PC-9 (cell line): ENCODE measurements around the gene UNC13B. TPM values are rescaled to one million over a fixed set of nuclear protein-coding genes. Genes with fewer than 3 reads are reported as not detected.
A peak's percentile ranks its signal among the peaks of the same experiment; 100 is the strongest.

Experiments
- BruUV-seq: library from RNA; stranded (reverse); fragments of 400-500 nt; replicated peaks from 2 replicates; lab custom pipeline; 2021; lab: Mats Ljungman, UMichigan
- CTCF ChIA-PET: fragments of 300-600 bp; sonication (Branson Sonifier 250); formaldehyde crosslinking; loops from one replicate; lab custom pipeline; 2022; ENCODE audit warnings: antibody characterized with exemption; lab: Charles Lee
- POLR2A ChIA-PET: fragments of 300-600 bp; sonication (Branson Sonifier 250); formaldehyde crosslinking; loops from one replicate; lab custom pipeline; 2022; ENCODE audit warnings: antibody characterized with exemption; ENCODE audit not compliant: unreplicated experiment; lab: Charles Lee
- DNase-seq, 2 experiments: peaks; one replicate each; pipeline versions ENCODE4 v3.0.0 to v3.0.0-alpha.2; 2015 to 2022; ENCODE audit warnings: mixed read lengths in 1 of 2
- H2AFZ ChIP-seq: fragments of 200-600 bp; sonication (generic); 2 replicates; pipeline ENCODE4 v1.8.1; 2017; ENCODE audit warnings: antibody characterized with exemption
- H3F3A ChIP-seq: fragments of 200-600 bp; sonication (generic); 2 replicates; pipeline ENCODE4 v1.8.1; 2017; ENCODE audit warnings: antibody characterized with exemption, mild to moderate bottlenecking, low read depth; ENCODE audit not compliant: insufficient read depth
- H3K27ac ChIP-seq: fragments of 200-600 bp; sonication (generic); 2 replicates; pipeline ENCODE4 v1.6.1; 2016; ENCODE audit warnings: mixed run types
- H3K27me3 ChIP-seq: fragments of 200-600 bp; sonication (generic); 2 replicates; pipeline ENCODE4 v1.6.1; 2016; ENCODE audit warnings: low read depth, mixed run types; ENCODE audit not compliant: insufficient read depth
- H3K36me3 ChIP-seq: fragments of 200-600 bp; sonication (generic); 2 replicates; pipeline ENCODE4 v1.6.1; 2016; ENCODE audit warnings: low read depth, mixed run types
- H3K4me1 ChIP-seq: fragments of 200-600 bp; sonication (generic); replicated peaks from 2 replicates; pipeline ENCODE4 v1.6.1; 2016; ENCODE audit warnings: mixed run types; ENCODE audit not compliant: insufficient read depth
- H3K4me2 ChIP-seq: fragments of 200-600 bp; sonication (generic); 2 replicates; pipeline ENCODE4 v1.6.1; 2017; ENCODE audit warnings: mixed run types
- H3K4me3 ChIP-seq: fragments of 200-600 bp; sonication (generic); 2 replicates; pipeline ENCODE4 v1.6.1; 2016; ENCODE audit warnings: mixed run types
- H3K79me2 ChIP-seq: fragments of 200-600 bp; sonication (generic); 2 replicates; pipeline ENCODE4 v1.6.1; 2017; ENCODE audit warnings: low read depth, mixed run types
- H3K9me2 ChIP-seq: fragments of 200-600 bp; sonication (generic); 2 replicates; pipeline ENCODE4 v1.8.1; 2017; ENCODE audit warnings: mild to moderate bottlenecking; ENCODE audit not compliant: insufficient read depth
- H3K9me3 ChIP-seq: fragments of 200-600 bp; sonication (generic); 2 replicates; pipeline ENCODE4 v1.8.1; 2016; ENCODE audit warnings: low read depth; ENCODE audit not compliant: insufficient read depth
- H4K20me1 ChIP-seq: fragments of 200-600 bp; sonication (generic); 2 replicates; pipeline ENCODE4 v1.8.1; 2017; ENCODE audit not compliant: insufficient read depth
- CTCF ChIP-seq: fragments of 200-600 bp; sonication (generic); conservative IDR thresholded peaks from 2 replicates; pipeline ENCODE4 v1.6.1; 2017; ENCODE audit warnings: mixed run types, antibody characterized with exemption, mild to moderate bottlenecking, moderate library complexity
- EZH2 ChIP-seq: fragments of 200-600 bp; sonication (generic); IDR thresholded peaks from 2 replicates; pipeline ENCODE4 v1.8.0; 2017; ENCODE audit warnings: antibody characterized with exemption, low read depth
- intact Hi-C: fragments of 100-400 bp; cut with micrococcal nuclease; formaldehyde crosslinking; loops from one replicate; pipeline ENCODE4 v1.10.0; 2022; ENCODE audit not compliant: unreplicated experiment
- total RNA-seq: library from RNA; stranded (reverse); gene quantifications from 2 replicates; pipeline ENCODE4 v1.2.3, GENCODE V29; 2021

UNC13B gene
- total RNA-seq, 1 experiment from 2014 or later: not detected

- CTCF ChIA-PET: no interaction called here
- TF ChIP-seq EZH2 (no peak), CTCF (no peak)
- intact Hi-C loops: no loop called here
Measured at GRCh38 chr9:35158501-35159280, 3.1 kb upstream of the UNC13B start.

DNA sequence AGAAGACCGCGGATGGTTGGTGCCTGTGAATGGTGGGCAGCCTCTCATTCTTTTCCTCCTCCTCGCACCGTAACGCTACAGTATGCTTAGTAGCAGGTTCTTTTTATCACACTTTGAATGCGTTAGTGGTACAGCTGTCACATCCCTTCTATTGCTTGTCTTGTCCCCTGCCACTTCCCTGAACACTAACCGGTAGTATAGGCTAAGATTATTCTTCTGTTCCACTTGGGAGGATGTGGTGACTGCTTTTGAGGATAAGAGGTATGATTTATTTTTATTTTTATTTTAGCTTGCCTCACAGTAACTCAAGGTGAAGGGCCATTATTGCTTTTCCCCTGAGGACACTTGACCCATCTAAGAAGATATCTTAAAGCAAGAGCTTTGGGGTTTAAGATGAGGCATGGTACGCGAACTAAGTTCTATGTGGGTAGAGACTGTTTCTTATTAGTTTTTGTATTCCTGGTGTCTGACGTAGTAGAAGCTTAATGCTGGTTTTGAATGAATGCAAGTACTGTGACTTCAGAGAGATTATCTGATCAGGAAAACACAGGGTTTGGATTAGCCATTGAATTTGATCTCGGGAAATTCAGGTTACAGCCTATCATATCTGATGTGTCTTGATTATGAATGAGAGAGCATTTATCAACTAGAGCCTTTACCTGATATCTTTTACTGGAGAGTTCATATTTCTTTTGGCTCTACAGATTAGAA lies 951 bp downstream of the UNC13B start:
- ChIA-PET POLR2A (no interaction called here), CTCF (no interaction called here)
- H3K79me2 ChIP-seq: no peaks in the 10 kb centered on the region
- no peaks in the 10 kb centered on the region for H3K36me3 ChIP-seq
- TF ChIP-seq EZH2 (no peak), CTCF (no peak)
- no peak for DNase-seq
- H3K4me3 ChIP-seq: peak overlapping the region; percentile 51; the same call in 1 of the 2 replicates
- H4K20me1 ChIP-seq: no peaks in the 10 kb centered on the region
- H3K4me2 ChIP-seq: peak overlapping the region; percentile 64
- no peaks in the 10 kb centered on the region for H3K4me1 ChIP-seq
- no peaks in the 10 kb centered on the region for H3F3A ChIP-seq
- no peak overlapping the region for H3K27ac ChIP-seq
- no peaks in the 10 kb centered on the region for H3K9me3 ChIP-seq
- H2AFZ ChIP-seq: peak overlapping the region; percentile 72
- no TSS peak for BruUV-seq
- intact Hi-C loops: no loop called here
- H3K9me2 ChIP-seq: no peaks in the 10 kb centered on the region
- no peaks in the 10 kb centered on the region for H3K27me3 ChIP-seq

More at GRCh38 chr9:35158501-35159280, 3.1 kb upstream of the UNC13B start:
- Histone ChIP-seq H3K4me1 (no peaks in the 10 kb centered on the region), H3F3A (no peaks in the 10 kb centered on the region), H3K27me3 (peaks cover 8% of the 10 kb centered on the region), H4K20me1 (no peaks in the 10 kb centered on the region), H3K9me2 (no peaks in the 10 kb centered on the region), H3K4me3 (no peak overlapping the region), H2AFZ (no peak overlapping the region), H3K27ac (no peak overlapping the region), H3K9me3 (no peaks in the 10 kb centered on the region; the same call in 1 of the 2 replicates), H3K4me2 (no peak overlapping the region), H3K79me2 (no peaks in the 10 kb centered on the region), H3K36me3 (no peaks in the 10 kb centered on the region)
- POLR2A ChIA-PET: no interaction called here
- no peak for DNase-seq
- no TSS peak for BruUV-seq

DNA sequence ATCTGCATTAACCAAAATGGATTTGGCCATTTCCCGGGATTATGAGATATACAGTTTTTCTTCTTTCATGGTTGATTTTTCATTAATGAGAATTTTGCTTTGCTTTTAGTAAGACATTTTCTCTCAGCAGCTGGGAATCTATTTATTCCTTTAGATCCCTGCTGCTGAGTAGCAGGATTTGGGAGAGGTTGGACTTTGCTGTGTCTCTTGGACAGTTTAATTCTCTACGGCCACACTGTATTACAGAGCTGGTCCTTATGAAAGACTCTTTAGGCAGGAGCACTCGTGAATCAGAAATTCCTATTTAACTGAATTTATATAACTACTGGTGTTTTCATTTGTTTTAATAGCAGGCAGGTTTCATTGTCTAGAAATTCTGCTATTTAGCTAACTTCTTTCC lies 1.6 kb downstream of the UNC13B start:
- Histone ChIP-seq H3K27ac (no peak overlapping the region), H3K36me3 (no peaks in the 10 kb centered on the region), H3K9me2 (no peaks in the 10 kb centered on the region), H3K4me2 (no peak overlapping the region), H3F3A (no peaks in the 10 kb centered on the region), H3K4me1 (no peaks in the 10 kb centered on the region), H3K9me3 (no peaks in the 10 kb centered on the region), H4K20me1 (no peaks in the 10 kb centered on the region), H3K27me3 (no peaks in the 10 kb centered on the region), H2AFZ (no peak overlapping the region), H3K79me2 (no peaks in the 10 kb centered on the region), H3K4me3 (no peak overlapping the region)
- TF ChIP-seq EZH2 (no peak), CTCF (no peak)
- CTCF ChIA-PET: no interaction called here
- no peak for DNase-seq
- intact Hi-C loops: no loop called here
- BruUV-seq: no TSS peak
- POLR2A ChIA-PET: no interaction called here
